ENCODE measurements around the gene MAP7D1.
A peak's percentile ranks its signal among the peaks of the same experiment; 100 is the strongest.
"Not testable (repeated sequence)": the region's sequence is repeated elsewhere in the genome, so short reads cannot be mapped to it uniquely, and the experiment has no call there.

Gene MAP7D1

GRCh38 chr1:36151845-36152203 lies 4.1 kb upstream of the MAP7D1 start:
- peak; percentile 61 for DNase-seq (ENCODE audit: low spot score)

DNA sequence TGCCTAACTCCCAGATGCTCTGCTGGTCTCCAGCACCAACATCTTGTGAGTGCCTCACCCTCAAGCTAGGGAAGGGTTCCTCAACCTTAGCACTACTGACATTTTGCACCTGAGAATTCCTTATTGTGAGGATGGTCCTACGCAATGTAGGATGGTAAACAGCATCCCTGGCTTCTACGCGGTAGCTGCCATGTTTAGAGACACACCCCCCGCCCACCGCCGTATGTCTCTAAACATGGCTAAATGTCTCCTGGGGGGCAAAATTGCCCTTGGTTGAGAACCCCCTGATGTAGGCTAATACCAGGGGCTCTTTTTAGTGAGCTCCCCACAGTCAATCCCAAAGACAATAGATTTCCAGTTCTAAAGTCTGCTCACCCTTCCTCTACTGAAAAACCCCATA lies 2.5 kb upstream of the MAP7D1 start:
- DNase-seq (ENCODE audit: low spot score) = no peak

- no peak for DNase-seq (ENCODE audit: low spot score)
Observed at GRCh38 chr1:36154335-36154734, 1.6 kb upstream of the MAP7D1 start.

- no peak for DNase-seq (ENCODE audit: low spot score)
Observed at GRCh38 chr1:36154765-36155407, 1.1 kb upstream of the MAP7D1 start.

GRCh38 chr1:36156329-36157114 lies 562 bp downstream of the MAP7D1 start:
- peak; percentile 65 for DNase-seq (ENCODE audit: low spot score)

GRCh38 chr1:36157115-36157903 lies 1.3 kb downstream of the MAP7D1 start:
- DNase-seq (ENCODE audit: low spot score) = no peak

- DNase-seq (ENCODE audit: low spot score) = no peak
Observed at GRCh38 chr1:36157973-36158826, 2.2 kb downstream of the MAP7D1 start.

DNA sequence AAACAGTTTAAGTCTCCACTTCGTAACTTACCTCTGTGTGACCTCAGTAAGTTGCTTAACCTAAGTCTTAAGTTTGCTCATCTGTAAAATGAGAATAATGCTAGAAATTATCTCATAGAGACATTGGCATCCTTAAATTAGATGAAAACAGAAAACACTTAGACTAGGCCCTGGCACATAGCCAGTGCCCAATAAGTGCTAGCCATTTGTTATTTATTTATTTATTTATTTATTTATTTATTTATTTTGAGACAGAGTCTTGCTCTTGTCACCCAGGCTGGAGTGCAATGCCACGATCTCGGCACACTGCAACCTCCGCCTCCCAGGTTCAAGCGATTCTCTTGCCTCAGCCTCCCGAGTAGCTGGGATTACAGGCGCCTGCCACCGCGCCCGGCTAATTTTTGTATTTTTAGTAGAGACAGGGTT lies 2.9 kb downstream of the MAP7D1 start:
- not testable (repeated sequence) for DNase-seq (ENCODE audit: low spot score)

DNA sequence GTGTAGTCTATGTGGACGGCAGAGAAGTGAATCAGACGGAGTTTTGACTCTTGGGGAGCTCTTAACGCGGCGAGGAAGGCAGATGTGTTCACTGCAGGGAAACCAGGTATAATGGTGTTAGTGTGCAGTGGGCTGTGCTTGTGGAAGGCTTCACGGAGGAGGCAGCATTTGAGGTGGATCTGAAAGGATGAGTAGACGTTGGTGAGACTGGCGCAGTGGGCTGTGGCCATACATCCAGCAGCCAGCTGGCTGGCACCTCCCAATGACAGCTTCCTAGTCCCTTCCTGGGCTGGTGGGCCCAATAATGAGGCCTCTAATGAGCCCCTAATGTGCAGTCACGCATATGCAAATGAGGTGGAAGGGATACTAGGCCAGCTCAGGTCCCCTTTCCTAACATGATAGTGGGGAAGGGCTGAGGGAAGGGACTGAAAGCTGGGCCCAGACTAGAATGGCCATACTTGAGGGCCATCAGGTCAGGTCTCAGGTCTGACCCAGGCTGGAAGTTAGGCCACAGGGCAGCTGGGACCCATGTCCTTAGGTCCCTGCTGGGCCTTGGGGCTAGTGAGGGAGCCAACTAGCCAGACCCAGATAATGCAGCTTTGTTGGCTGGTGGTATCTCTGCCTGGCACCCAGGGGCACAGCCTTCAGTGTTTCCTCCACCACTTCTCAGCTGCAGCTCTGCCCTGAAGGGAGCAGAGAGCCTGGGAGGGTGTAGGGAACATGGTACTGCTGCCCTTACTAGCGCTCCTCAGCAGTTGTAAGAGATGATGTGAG lies 3.8 kb downstream of the MAP7D1 start:
- no peak for DNase-seq (ENCODE audit: low spot score)

DNA sequence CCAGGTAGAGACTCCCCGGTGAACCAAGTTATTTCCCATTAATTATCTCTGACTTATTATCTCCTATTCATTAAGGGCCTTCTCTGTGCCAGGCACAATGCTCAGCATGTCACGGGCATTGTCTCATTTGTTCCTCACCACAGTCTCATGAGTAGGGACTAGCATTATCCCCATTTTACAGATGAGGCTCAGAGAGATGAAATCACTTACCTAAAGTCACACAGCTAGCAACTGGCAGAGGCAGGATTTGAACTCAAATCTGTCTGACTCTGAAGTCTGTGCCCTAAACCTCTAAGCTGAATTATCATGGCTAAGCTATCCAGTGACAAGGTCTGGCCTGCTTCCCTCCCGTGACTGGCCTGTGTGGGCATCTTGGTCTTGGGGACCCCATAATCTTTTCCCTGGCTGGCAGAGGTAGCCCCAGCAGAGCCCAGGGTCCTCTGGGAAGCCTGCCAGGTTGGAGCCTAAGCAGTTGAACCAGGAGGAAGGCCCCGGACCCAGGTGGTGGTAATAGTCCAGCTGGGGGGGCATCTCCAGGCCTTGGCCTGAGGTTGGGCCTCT lies 4.5 kb downstream of the MAP7D1 start:
- DNase-seq (ENCODE audit: low spot score) = no peak

- DNase-seq (ENCODE audit: low spot score) = peak; percentile 46
Observed at GRCh38 chr1:36160949-36161485, 5.1 kb downstream of the MAP7D1 start.

- peak; percentile 84 for DNase-seq (ENCODE audit: low spot score)
Observed at GRCh38 chr1:36161641-36162531, 5.9 kb downstream of the MAP7D1 start.

DNA sequence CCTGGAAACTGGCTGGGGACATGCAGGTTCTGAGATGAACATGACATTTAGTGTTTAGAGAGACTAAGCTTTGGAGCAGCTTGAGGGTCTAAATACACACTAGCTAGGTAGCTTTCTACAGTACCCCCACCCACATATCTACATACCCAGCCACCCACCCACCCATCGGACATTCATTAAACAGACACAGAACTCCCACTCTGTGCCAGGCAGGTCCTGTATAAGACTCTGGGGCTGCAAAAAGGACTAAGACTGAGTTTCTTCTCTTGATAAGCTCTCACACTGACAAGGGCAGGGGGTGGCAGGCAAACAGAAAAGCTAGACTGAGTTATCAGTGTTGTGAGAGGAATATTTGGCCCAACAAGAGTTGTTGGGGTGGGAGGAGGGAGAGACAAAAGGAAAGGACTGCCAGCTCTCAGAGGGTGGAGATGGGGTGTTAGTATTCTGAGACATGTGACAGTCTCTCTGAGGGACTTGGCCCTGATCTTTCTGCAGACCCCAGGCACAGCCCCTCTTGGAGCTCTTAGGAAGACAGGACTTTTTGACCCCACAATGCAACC lies 6.8 kb downstream of the MAP7D1 start:
- DNase-seq (ENCODE audit: low spot score) = no peak

- DNase-seq (ENCODE audit: low spot score) = no peak
Observed at GRCh38 chr1:36163426-36163825, 7.5 kb downstream of the MAP7D1 start.

DNA sequence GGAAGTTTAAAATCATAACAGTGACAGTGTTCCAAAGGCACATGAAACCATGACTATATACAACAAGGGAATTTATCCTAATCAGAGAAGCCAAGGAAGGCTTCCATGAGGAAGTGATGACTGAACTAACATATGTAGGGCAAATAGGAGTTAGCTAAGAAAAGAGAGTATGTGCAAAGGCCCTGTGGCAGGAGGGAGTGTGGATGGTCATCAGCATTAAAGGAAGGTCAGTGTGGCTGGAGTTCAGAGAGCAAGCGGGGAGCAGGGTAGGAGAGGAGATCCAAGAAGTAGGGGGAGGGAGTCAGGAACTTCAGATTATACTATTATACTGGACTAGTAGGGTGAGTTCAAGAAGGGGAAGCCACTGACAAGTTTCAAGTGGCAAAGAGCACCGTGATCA lies 8.4 kb downstream of the MAP7D1 start:
- no peak for DNase-seq (ENCODE audit: low spot score)

- DNase-seq (ENCODE audit: low spot score) = no peak
Observed at GRCh38 chr1:36165145-36165544, 9.2 kb downstream of the MAP7D1 start.

DNA sequence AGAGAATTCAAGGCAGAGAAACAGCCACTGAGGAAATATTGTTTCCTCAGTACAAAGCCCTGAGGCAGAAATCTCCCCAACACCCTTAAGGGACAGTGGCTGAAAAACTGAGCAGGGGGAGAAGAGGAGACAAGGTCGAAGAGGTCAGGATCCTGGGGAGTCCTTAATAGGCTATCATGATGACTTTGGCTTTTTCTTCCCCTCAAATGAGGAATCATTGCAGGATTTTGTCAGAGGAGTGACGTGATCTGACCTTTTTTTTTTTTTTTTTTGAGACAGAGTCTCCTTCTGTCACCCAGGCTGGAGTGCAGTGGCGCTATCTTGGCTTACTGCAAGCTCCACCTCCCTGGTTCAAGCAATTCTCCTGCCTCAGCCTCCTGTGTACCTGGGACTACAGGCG lies 10.2 kb downstream of the MAP7D1 start:
- no peak for DNase-seq (ENCODE audit: low spot score)

- no peak for DNase-seq (ENCODE audit: low spot score)
Observed at GRCh38 chr1:36166938-36167905, 11.3 kb downstream of the MAP7D1 start.

Data from NAMALWA (cell line).